Thyroid gland (tissue), 4 donors: ENCODE results near the gene RPSA. TPM values are rescaled to one million over a fixed set of nuclear protein-coding genes. Genes with fewer than 3 reads are reported as not detected.
A peak's percentile ranks its signal among the peaks of the same experiment; 100 is the strongest.

ENCODE experiments used
- DNase-seq, 2 donors: peaks; one replicate each; pipeline ENCODE4 v3.0.0-alpha.2; 2019
- H3K27ac ChIP-seq, 3 donors: fragments of 200-600 bp; sonication (generic); 1 replicate in 2 of 3; 2 replicates in 1 of 3; pipeline ENCODE4 v1.5.1; 2016 to 2019; ENCODE audit warnings: mild to moderate bottlenecking in 1 of 3, moderate library complexity in 1 of 3
- H3K27me3 ChIP-seq: fragments of 200-600 bp; sonication (generic); one replicate; pipeline ENCODE4 v1.5.1; 2019
- H3K36me3 ChIP-seq, 2 donors: fragments of 200-600 bp; sonication (generic); one replicate each; pipeline ENCODE4 v1.5.1; 2016 to 2019
- H3K4me1 ChIP-seq, 2 donors: fragments of 200-600 bp; sonication (generic); one replicate each; pipeline ENCODE4 v1.5.1; 2017 to 2019
- H3K4me3 ChIP-seq, 3 donors: fragments of 200-600 bp; sonication (generic); replicated peaks in 1 of 3; 1 replicate in 2 of 3; 2 replicates in 1 of 3; pipeline ENCODE4 v1.5.1; 2016; ENCODE audit warnings: mild to moderate bottlenecking in 1 of 3
- H3K9me3 ChIP-seq: fragments of 200-600 bp; sonication (generic); one replicate; pipeline ENCODE4 v1.5.1; 2017
- POLR2A ChIP-seq, 2 donors: fragments of 450-650 bp; IDR thresholded peaks; one replicate each; pipeline ENCODE4 v1.6.1; 2017; ENCODE audit warnings: antibody characterized with exemption in 2 of 2, mild to moderate bottlenecking in 2 of 2, moderate library complexity in 1 of 2
- WGBS, 2 donors: methylation state at CpG; one replicate each; pipeline ENCODE4 v1.1.5; 2017; 5-methylcytosine and 5-hydroxymethylcytosine counted together
- intact Hi-C: fragments of 100-400 bp; cut with DNase I; formaldehyde crosslinking; loops from one replicate; pipeline ENCODE4 v1.15.1; 2023
- total RNA-seq, 4 donors: library from RNA; depleted of rRNA; stranded (reverse); fragments of >200 nt; gene quantifications; one replicate each; pipeline ENCODE4 v1.2.3, GENCODE V29; 2016
- TF ChIP-seq, protein P1 (sequence below), 6 experiments: fragments of 200-600 bp in 3 of 6; fragments of 450-650 bp in 3 of 6; sonication (generic) in 3 of 6; IDR thresholded peaks; one replicate each; pipeline ENCODE4 v1.5.1; 2016 to 2019; ENCODE audit warnings: antibody characterized with exemption in 6 of 6, mild to moderate bottlenecking in 2 of 6, inconsistent platforms in 1 of 6, moderate library complexity in 1 of 6

Gene RPSA
- total RNA-seq, 4 donors from 2014 or later, result 570 to 1,162 (median 852) TPM

GRCh38 chr3:39372833-39373232 is 33.7 kb upstream of the RPSA start:
- no peak for DNase-seq
- H3K36me3 ChIP-seq, result no peaks in the 10 kb centered on the region
- H3K4me3 ChIP-seq, result no peak overlapping the region
- no peak overlapping the region for H3K27ac ChIP-seq
- intact Hi-C loops, result no loop called here
- no peaks in the 10 kb centered on the region for H3K27me3 ChIP-seq
- H3K4me1 ChIP-seq, result peaks cover 1 to 5% of the 10 kb centered on the region in 2 donors
- TF ChIP-seq, protein P1, sequence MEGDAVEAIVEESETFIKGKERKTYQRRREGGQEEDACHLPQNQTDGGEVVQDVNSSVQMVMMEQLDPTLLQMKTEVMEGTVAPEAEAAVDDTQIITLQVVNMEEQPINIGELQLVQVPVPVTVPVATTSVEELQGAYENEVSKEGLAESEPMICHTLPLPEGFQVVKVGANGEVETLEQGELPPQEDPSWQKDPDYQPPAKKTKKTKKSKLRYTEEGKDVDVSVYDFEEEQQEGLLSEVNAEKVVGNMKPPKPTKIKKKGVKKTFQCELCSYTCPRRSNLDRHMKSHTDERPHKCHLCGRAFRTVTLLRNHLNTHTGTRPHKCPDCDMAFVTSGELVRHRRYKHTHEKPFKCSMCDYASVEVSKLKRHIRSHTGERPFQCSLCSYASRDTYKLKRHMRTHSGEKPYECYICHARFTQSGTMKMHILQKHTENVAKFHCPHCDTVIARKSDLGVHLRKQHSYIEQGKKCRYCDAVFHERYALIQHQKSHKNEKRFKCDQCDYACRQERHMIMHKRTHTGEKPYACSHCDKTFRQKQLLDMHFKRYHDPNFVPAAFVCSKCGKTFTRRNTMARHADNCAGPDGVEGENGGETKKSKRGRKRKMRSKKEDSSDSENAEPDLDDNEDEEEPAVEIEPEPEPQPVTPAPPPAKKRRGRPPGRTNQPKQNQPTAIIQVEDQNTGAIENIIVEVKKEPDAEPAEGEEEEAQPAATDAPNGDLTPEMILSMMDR (IDR thresholded peaks at IDR 0.05), result no peak
- no peak for TF ChIP-seq POLR2A (IDR thresholded peaks at IDR 0.05)
- no peaks in the 10 kb centered on the region for H3K9me3 ChIP-seq

DNA sequence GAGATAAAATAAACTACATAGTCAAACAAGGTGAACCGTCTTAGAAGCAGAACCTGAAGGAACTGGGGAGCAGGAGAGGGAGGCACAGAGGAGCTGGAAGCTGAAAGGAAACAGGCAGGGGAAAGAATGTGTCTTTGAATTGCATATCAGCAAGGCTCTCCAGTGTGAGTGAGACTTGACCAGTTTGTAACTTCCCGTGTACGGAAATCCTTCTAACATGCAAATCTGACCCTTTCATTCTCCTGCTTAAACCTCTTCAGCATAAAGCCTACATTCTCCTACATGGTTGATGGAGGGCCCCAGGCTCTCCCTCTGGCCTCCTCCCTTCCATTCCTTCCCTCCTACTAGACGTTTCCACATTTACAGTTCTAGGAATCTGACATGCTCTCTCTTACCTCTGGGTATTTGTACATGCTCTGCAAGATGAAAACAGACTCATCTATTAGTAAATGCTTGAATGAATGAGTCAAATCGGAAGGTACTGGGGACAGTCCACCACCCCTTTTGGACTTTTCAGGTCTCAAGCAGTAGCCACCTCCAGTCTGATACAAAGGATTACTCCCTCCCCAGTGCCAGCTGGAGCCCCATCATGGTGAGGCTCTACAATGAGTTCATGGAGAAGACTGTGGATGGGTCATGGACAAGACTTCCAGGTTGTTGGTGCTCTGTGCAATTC is 29.4 kb upstream of the RPSA start:
- no peaks in the 10 kb centered on the region for H3K9me3 ChIP-seq
- H3K27ac ChIP-seq, result no peak overlapping the region
- H3K36me3 ChIP-seq, result no peaks in the 10 kb centered on the region
- intact Hi-C loops, result loop anchor here (5.0 kb wide), 1 partner anchor 85 kb away; no protein-coding TSS in a partner anchor
- H3K27me3 ChIP-seq, result no peaks in the 10 kb centered on the region
- peaks cover 0 to 3% of the 10 kb centered on the region in 2 donors for H3K4me1 ChIP-seq
- DNase-seq, result no peak
- H3K4me3 ChIP-seq, result no peak overlapping the region
- no peak for TF ChIP-seq POLR2A (IDR thresholded peaks at IDR 0.05)
- TF ChIP-seq, protein P1 (IDR thresholded peaks at IDR 0.05), result no peak
- 74 to 76% methylated on average over 5 of the region's 5 CpGs for WGBS, 2 donors

- peak; percentile 74 to 75 for DNase-seq
- 28 to 30% methylated on average over 4 of the region's 4 CpGs for WGBS, 2 donors
- Histone ChIP-seq H3K27me3 (no peaks in the 10 kb centered on the region), H3K36me3 (no peaks in the 10 kb centered on the region), H3K4me1 (peaks cover 5 to 8% of the 10 kb centered on the region in 2 donors), H3K4me3 (no peak overlapping the region), H3K9me3 (no peaks in the 10 kb centered on the region), H3K27ac (no peak overlapping the region)
- TF ChIP-seq, protein P1 (IDR thresholded peaks at IDR 0.05), result peak in 5 of 6 experiments; percentile 64 to 81 (median 80)
- no peak for TF ChIP-seq POLR2A (IDR thresholded peaks at IDR 0.05)
- intact Hi-C loops, result loop anchor here (5.0 kb wide), 1 partner anchor 86 kb away; no protein-coding TSS in a partner anchor
Measured at GRCh38 chr3:39378088-39378487, 28.4 kb upstream of the RPSA start.

DNA sequence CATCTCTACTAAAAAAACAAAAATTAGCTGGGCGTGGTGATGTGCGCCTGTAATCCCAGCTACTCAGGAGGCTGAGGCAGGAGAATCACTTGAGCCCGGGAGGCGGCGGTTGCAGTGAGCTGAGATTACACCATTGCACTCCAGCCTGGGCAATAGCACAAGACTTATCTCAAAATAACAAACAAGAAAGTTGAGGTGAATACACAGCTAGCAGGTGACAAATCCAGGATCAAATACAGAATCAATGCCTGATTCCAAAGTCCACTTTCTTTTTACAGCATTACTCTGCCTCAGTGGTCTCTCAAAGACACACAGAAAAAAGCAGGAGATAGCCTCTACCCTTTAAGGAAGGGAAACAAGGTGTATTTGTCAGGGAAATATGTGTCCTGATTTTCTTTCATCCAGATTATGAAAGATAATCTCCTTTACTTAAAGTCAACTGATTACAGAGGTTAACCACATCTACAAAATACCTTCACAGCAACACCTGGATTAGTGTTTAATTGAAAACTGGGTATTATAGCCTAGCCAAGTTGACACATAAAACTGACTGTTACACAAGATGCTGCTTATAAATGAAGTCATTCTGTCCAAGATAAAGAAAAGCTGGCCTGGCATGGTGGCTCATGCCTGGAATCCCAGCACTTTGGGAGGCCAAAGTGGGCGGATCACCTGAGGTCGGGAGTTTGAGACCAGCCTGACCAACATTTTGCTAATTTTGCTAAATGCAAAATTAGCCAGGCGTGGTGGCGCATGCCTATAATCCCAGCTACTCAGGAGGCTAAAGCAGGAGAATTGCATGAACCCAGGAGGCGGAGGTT is 27.4 kb upstream of the RPSA start:
- H3K27me3 ChIP-seq, result no peaks in the 10 kb centered on the region
- H3K36me3 ChIP-seq, result no peaks in the 10 kb centered on the region
- DNase-seq, result no peak
- WGBS, 2 donors, result 96 to 98% methylated on average over 10 of the region's 10 CpGs
- H3K4me3 ChIP-seq, result no peak overlapping the region
- intact Hi-C loops, result loop anchor here (5.0 kb wide), 1 partner anchor 87 kb away; no protein-coding TSS in a partner anchor
- no peak for TF ChIP-seq POLR2A (IDR thresholded peaks at IDR 0.05)
- TF ChIP-seq, protein P1 (IDR thresholded peaks at IDR 0.05), result no peak
- no peaks in the 10 kb centered on the region for H3K9me3 ChIP-seq
- H3K4me1 ChIP-seq, result peaks cover 5 to 8% of the 10 kb centered on the region in 2 donors
- no peak overlapping the region for H3K27ac ChIP-seq

- Histone ChIP-seq H3K27me3 (no peaks in the 10 kb centered on the region), H3K9me3 (no peaks in the 10 kb centered on the region), H3K36me3 (no peaks in the 10 kb centered on the region), H3K27ac (no peak overlapping the region), H3K4me3 (no peak overlapping the region), H3K4me1 (peaks cover 8 to 9% of the 10 kb centered on the region in 2 donors)
- WGBS, 2 donors, result 87 to 96% methylated on average over 5 of the region's 5 CpGs
- no peak for DNase-seq
- TF ChIP-seq, protein P1 (IDR thresholded peaks at IDR 0.05), result no peak
- TF ChIP-seq POLR2A (IDR thresholded peaks at IDR 0.05), result no peak
- intact Hi-C loops, result loop anchor here (5.0 to 10.0 kb wide), 2 partner anchors 87 to 195 kb away; no protein-coding TSS in a partner anchor
Measured at GRCh38 chr3:39379778-39380155, 26.8 kb upstream of the RPSA start.
